Activated CD4-positive, alpha-beta T cell treated with anti-CD3 and anti-CD28 coated beads, Interleukin-2, amount 10 ng/mL, durations not matched to agents 7 days and 5 days (primary cell): Measurements from ENCODE around the gene EIF5A2. TPM values are rescaled to one million over a fixed set of nuclear protein-coding genes. Genes with fewer than 3 reads are reported as not detected.
"Not testable (repeated sequence)": the region's sequence is repeated elsewhere in the genome, so short reads cannot be mapped to it uniquely, and the experiment has no call there.

Experiments
- CTCF ChIA-PET: fragments of 350-600 bp; sonication (Branson Sonifier 250); formaldehyde crosslinking; loops from one replicate; lab custom pipeline; 2021; ENCODE audit warnings: antibody characterized with exemption; lab: Charles Lee
- POLR2A ChIA-PET: fragments of 350-600 bp; sonication (Branson Sonifier 250); formaldehyde crosslinking; loops from one replicate; lab custom pipeline; 2021; ENCODE audit warnings: antibody characterized with exemption; lab: Charles Lee
- DNase-seq: peaks from one replicate; pipeline ENCODE4 v3.0.0-alpha.2; 2020
- H3K27ac Mint-ChIP-seq: one replicate; pipeline ENCODE4 v1.8.0; 2021; ENCODE audit warnings: mild to moderate bottlenecking, moderate library complexity, mixed read lengths
- H3K27me3 Mint-ChIP-seq: one replicate; pipeline ENCODE4 v1.8.0; 2021; ENCODE audit warnings: mixed read lengths
- H3K36me3 Mint-ChIP-seq: one replicate; pipeline ENCODE4 v1.8.0; 2021; ENCODE audit warnings: low read depth, mixed read lengths
- H3K4me1 Mint-ChIP-seq: one replicate; pipeline ENCODE4 v1.8.0; 2021; ENCODE audit warnings: mixed read lengths
- H3K4me3 Mint-ChIP-seq: one replicate; pipeline ENCODE4 v1.8.0; 2021; ENCODE audit warnings: mild to moderate bottlenecking, moderate library complexity, mixed read lengths
- H3K9me3 Mint-ChIP-seq: one replicate; pipeline ENCODE4 v1.8.0; 2021; ENCODE audit warnings: mixed read lengths
- total RNA-seq, 2 experiments: library from RNA; stranded (reverse); gene quantifications; one replicate each; pipeline ENCODE4 v1.2.3, GENCODE V29; 2021

The EIF5A2 gene
- total RNA-seq, 2 experiments from 2014 or later: 10.7 to 12.1 TPM

GRCh38 chr3:170914212-170914611 lies 5.8 kb upstream of the EIF5A2 start:
- H3K36me3 Mint-ChIP-seq: no peaks in the 10 kb centered on the region

GRCh38 chr3:170911051-170911450 lies 2.6 kb upstream of the EIF5A2 start:
- POLR2A ChIA-PET: no interaction called here
- H3K4me1 Mint-ChIP-seq: peaks cover 28% of the 10 kb centered on the region

More at GRCh38 chr3:170914212-170914611, 5.8 kb upstream of the EIF5A2 start:
- ChIA-PET CTCF (interaction anchor here (0.6 to 1.1 kb wide), 3 partner anchors 8 to 634 kb away, joined by 3 to 6 read pairs (median 4); no protein-coding TSS in a partner anchor), POLR2A (no interaction called here)
- Mint-ChIP-seq H3K27ac (no peak overlapping the region), H3K4me1 (peaks cover 4% of the 10 kb centered on the region), H3K27me3 (peaks cover 27% of the 10 kb centered on the region), H3K4me3 (no peak overlapping the region), H3K9me3 (peaks cover 31% of the 10 kb centered on the region)
- DNase-seq: no peak

GRCh38 chr3:170910542-170910941 lies 2.1 kb upstream of the EIF5A2 start:
- Mint-ChIP-seq H3K4me1 (peaks cover 32% of the 10 kb centered on the region), H3K27me3 (peaks cover 27% of the 10 kb centered on the region), H3K27ac (no peak overlapping the region), H3K9me3 (peaks cover 21% of the 10 kb centered on the region), H3K4me3 (no peak overlapping the region), H3K36me3 (peaks cover 4% of the 10 kb centered on the region)
- ChIA-PET CTCF (interaction anchor here (1.2 kb wide), 1 partner anchor 9 kb away, joined by 4 read pairs; no protein-coding TSS in a partner anchor), POLR2A (no interaction called here)
- no peak for DNase-seq

More at GRCh38 chr3:170911051-170911450, 2.6 kb upstream of the EIF5A2 start:
- Mint-ChIP-seq H3K4me3 (no peak overlapping the region), H3K27ac (no peak overlapping the region), H3K9me3 (peaks cover 22% of the 10 kb centered on the region), H3K27me3 (peaks cover 27% of the 10 kb centered on the region), H3K36me3 (no peaks in the 10 kb centered on the region)
- CTCF ChIA-PET: no interaction called here
- no peak for DNase-seq

GRCh38 chr3:170909129-170909903 lies 879 bp upstream of the EIF5A2 start:
- ChIA-PET CTCF (interaction anchor here (0.7 to 1.2 kb wide), 4 partner anchors 10 to 39 kb away, joined by 3 to 4 read pairs (median 3); partner anchors contain the start of gene RPL22L1), POLR2A (interaction anchor here (0.9 kb wide), 1 partner anchor 40 kb away, joined by 3 read pairs; no protein-coding TSS in a partner anchor)
- no peak overlapping the region for H3K4me3 Mint-ChIP-seq
- peaks cover 34% of the 10 kb centered on the region for H3K4me1 Mint-ChIP-seq
- H3K36me3 Mint-ChIP-seq: peaks cover 5% of the 10 kb centered on the region
- peaks cover 23% of the 10 kb centered on the region for H3K27me3 Mint-ChIP-seq
- peak overlapping the region; percentile 26 for H3K27ac Mint-ChIP-seq
- DNase-seq: no peak
- H3K9me3 Mint-ChIP-seq: peaks cover 20% of the 10 kb centered on the region

- POLR2A ChIA-PET: no interaction called here
- peaks cover 9% of the 10 kb centered on the region for H3K36me3 Mint-ChIP-seq
These were observed 701 bp downstream of the EIF5A2 start for GRCh38 chr3:170907637-170908234.

GRCh38 chr3:170905862-170906261 lies 2.6 kb downstream of the EIF5A2 start:
- Mint-ChIP-seq H3K4me3 (no peak overlapping the region), H3K27me3 (peaks cover 9% of the 10 kb centered on the region), H3K9me3 (peaks cover 11% of the 10 kb centered on the region), H3K27ac (no peak overlapping the region), H3K36me3 (peaks cover 12% of the 10 kb centered on the region), H3K4me1 (peaks cover 36% of the 10 kb centered on the region)
- POLR2A ChIA-PET: no interaction called here
- no peak for DNase-seq
- CTCF ChIA-PET: no interaction called here

More at GRCh38 chr3:170907637-170908234, 701 bp downstream of the EIF5A2 start:
- Mint-ChIP-seq H3K27me3 (peaks cover 17% of the 10 kb centered on the region), H3K9me3 (peaks cover 19% of the 10 kb centered on the region), H3K4me1 (peaks cover 34% of the 10 kb centered on the region), H3K27ac (peak overlapping the region; percentile 68), H3K4me3 (peak overlapping the region; percentile 97)
- no peak for DNase-seq
- CTCF ChIA-PET: interaction anchor here (1.1 kb wide), 1 partner anchor 35 kb away, joined by 3 read pairs; no protein-coding TSS in a partner anchor

GRCh38 chr3:170903123-170903522 lies 5.3 kb downstream of the EIF5A2 start:
- Mint-ChIP-seq H3K9me3 (no peaks in the 10 kb centered on the region), H3K27me3 (no peaks in the 10 kb centered on the region), H3K4me1 (peaks cover 26% of the 10 kb centered on the region), H3K27ac (no peak overlapping the region), H3K4me3 (no peak overlapping the region), H3K36me3 (peaks cover 21% of the 10 kb centered on the region)
- ChIA-PET CTCF (interaction anchor here (1.2 kb wide), 1 partner anchor 18 kb away, joined by 3 read pairs; no protein-coding TSS in a partner anchor), POLR2A (no interaction called here)
- DNase-seq: no peak

GRCh38 chr3:170899455-170899854 lies 9.0 kb downstream of the EIF5A2 start:
- Mint-ChIP-seq H3K36me3 (peaks cover 28% of the 10 kb centered on the region), H3K4me3 (no peak overlapping the region), H3K9me3 (no peaks in the 10 kb centered on the region), H3K27me3 (no peaks in the 10 kb centered on the region), H3K27ac (no peak overlapping the region), H3K4me1 (peaks cover 3% of the 10 kb centered on the region)
- DNase-seq: no peak
- CTCF ChIA-PET: no interaction called here
- POLR2A ChIA-PET: no interaction called here

- peaks cover 3% of the 10 kb centered on the region for H3K4me1 Mint-ChIP-seq
- POLR2A ChIA-PET: no interaction called here
- peaks cover 26% of the 10 kb centered on the region for H3K36me3 Mint-ChIP-seq
- no peaks in the 10 kb centered on the region for H3K9me3 Mint-ChIP-seq
- no peak for DNase-seq
- H3K27ac Mint-ChIP-seq: no peak overlapping the region
- H3K27me3 Mint-ChIP-seq: no peaks in the 10 kb centered on the region
- no peak overlapping the region for H3K4me3 Mint-ChIP-seq
- CTCF ChIA-PET: no interaction called here
These were observed 10.5 kb downstream of the EIF5A2 start for GRCh38 chr3:170897978-170898377.

GRCh38 chr3:170897199-170897598 lies 11.2 kb downstream of the EIF5A2 start:
- POLR2A ChIA-PET, H3K4me1 Mint-ChIP-seq, H3K9me3 Mint-ChIP-seq, H3K27me3 Mint-ChIP-seq, H3K27ac Mint-ChIP-seq, DNase-seq, H3K4me3 Mint-ChIP-seq: not testable (repeated sequence)
- peaks cover 24% of the 10 kb centered on the region for H3K36me3 Mint-ChIP-seq
- CTCF ChIA-PET: interaction anchor here (0.9 to 1.5 kb wide), 2 partner anchors 12 to 25 kb away, joined by 3 read pairs; no protein-coding TSS in a partner anchor

- POLR2A ChIA-PET: interaction anchor here (0.6 kb wide), 1 partner anchor 1145 kb away, joined by 5 read pairs; no protein-coding TSS in a partner anchor
These were observed 11.7 kb downstream of the EIF5A2 start for GRCh38 chr3:170896781-170897180.

GRCh38 chr3:170896333-170896732 lies 12.1 kb downstream of the EIF5A2 start:
- ChIA-PET CTCF (interaction anchor here (1.2 to 1.5 kb wide), 2 partner anchors 11 to 26 kb away, joined by 3 read pairs; partner anchors contain the start of gene RPL22L1), POLR2A (interaction anchor here (0.6 kb wide), 1 partner anchor 1146 kb away, joined by 5 read pairs; no protein-coding TSS in a partner anchor)
- DNase-seq, H3K4me3 Mint-ChIP-seq, H3K4me1 Mint-ChIP-seq, H3K9me3 Mint-ChIP-seq, H3K27me3 Mint-ChIP-seq, H3K27ac Mint-ChIP-seq: not testable (repeated sequence)
- H3K36me3 Mint-ChIP-seq: peaks cover 21% of the 10 kb centered on the region

More at GRCh38 chr3:170896781-170897180, 11.7 kb downstream of the EIF5A2 start:
- peaks cover 21% of the 10 kb centered on the region for H3K36me3 Mint-ChIP-seq
- H3K27ac Mint-ChIP-seq: no peak overlapping the region
- peaks cover 3% of the 10 kb centered on the region for H3K4me1 Mint-ChIP-seq
- H3K4me3 Mint-ChIP-seq: no peak overlapping the region
- CTCF ChIA-PET: interaction anchor here (0.9 to 1.5 kb wide), 2 partner anchors 12 to 25 kb away, joined by 3 read pairs; no protein-coding TSS in a partner anchor
- H3K9me3 Mint-ChIP-seq: no peaks in the 10 kb centered on the region
- no peak for DNase-seq
- no peaks in the 10 kb centered on the region for H3K27me3 Mint-ChIP-seq
